T-helper 22 cell (primary cell): ENCODE data around the gene RPL41.
"Not testable (repeated sequence)": the region's sequence is repeated elsewhere in the genome, so short reads cannot be mapped to it uniquely, and the experiment has no call there.

Experiments used
- DNase-seq: peaks from one replicate; pipeline ENCODE4 v3.0.0-alpha.2; 2020; ENCODE audit warnings: low read depth

The RPL41 gene

DNA sequence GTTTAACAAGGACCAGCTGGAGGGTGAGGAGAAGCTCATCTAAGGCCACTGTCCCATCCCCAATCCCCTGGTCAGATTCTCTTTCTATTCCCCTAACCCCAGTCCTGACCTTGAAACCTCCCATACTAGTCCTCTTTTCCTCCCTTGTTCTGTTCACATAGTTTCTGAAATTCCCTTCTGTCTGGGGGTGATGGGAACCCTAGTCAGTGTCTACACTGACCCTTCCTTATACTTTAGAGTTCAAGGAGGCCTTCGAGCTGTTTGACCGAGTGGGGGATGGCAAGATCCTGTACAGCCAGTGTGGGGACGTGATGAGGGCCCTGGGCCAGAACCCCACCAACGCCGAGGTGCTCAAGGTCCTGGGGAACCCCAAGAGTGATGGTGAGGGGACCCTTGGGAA is 38.4 kb downstream of the RPL41 start:
- DNase-seq = no peak

DNA sequence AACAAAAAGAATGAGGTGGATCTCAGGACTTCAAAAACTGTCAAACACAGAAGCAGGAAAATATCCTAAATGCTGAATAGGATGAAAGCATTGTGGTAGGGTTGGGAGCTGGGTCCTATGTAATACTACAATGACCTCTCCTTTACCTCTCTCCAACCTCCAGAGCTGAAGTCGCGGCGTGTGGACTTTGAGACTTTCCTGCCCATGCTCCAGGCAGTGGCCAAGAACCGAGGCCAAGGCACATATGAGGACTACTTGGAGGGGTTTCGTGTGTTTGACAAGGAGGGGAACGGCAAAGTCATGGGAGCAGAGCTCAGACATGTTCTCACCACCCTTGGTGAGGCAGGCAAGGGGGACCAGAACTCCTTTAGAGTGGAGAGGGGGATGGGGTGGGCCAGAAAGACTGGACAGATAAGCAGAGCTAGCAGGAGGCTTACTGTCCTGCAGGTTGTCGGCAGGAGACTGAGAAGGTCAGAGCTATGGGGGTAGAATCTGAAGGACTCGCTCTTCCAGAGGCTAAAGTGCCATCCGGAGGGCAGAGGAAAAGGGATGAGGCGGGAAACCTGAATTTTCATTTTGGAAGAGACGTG is 38.9 kb downstream of the RPL41 start:
- DNase-seq = no peak

DNA sequence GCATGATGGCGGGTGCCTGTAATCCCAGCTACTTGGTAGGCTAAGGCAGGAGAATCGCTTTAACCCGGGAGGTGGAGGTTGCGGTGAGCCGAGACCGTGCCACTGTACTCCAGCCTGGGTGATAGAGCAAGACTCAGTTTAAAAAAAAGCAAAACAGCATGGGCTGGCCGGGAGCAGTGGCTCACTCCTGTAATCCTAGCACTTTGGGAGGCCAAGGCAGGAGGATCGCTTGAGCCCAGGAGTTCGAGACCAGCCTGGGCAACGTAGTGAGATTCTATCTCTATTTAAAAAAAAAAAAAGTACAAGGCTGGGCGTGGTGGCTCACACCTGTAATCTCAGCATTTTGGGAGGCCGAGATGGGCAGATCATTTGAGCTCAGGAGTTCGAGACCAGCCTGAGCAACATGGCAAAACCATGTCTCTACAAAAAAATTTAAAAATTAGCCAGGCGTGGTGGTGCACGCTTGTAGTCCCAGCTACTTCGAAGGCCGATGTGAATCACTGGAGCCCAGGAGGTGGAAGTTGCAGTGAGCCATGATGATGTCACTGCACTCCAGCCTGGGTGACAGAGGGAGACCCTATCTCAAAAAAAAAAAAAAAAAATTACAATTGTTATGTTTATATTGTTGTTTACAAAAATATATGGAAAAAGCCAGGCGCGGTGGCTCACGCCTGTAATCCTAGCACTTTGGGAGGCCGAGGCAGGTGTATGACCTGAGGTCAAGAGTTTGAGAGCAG is 40.2 kb downstream of the RPL41 start:
- not testable (repeated sequence) for DNase-seq

- no peak for DNase-seq
Measured at GRCh38 chr12:56157201-56158028, 41.0 kb downstream of the RPL41 start.

DNA sequence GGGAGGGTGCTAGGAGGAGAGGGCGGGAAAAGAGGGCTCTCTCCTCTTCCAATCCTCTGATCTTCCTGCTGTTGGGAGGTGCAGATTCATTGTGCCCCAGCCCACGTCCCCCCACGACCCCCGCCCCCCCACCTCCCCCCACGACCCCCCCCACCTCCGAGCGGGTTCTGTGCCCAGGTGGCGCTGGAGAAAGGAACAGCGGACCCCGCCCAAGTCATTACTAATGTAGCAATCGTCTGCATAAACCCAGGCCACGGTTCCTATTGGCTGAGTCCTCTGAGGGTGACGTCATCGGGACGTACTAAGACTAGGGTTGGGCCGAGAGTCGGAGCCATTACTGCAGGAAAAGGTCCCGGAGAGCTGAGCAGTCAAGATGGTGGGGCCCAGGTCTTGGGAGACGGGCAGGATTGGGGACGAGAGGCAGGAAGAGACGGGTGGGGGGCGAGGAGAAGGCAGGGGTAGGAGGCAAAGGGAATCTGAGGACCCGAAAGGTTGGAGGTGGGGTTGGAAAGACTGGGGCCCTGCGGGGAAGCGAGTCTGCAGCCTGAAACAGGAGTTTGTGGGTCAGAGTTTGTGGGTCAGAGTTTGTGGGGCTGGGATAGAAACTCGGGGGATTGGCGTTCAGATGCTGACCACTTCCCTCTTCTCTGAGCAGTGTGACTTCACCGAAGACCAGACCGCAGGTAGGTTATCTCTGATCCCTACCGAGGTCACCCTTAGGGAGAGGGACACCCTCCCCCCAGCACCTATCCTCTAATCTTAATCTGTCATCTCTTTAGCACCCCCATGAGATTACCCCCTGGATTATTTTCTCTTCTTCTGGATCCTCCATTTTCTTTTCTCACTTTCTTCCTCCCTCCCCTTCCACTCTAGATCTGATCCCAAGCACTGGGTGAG is 41.8 kb downstream of the RPL41 start, which contains the start of gene MYL6:
TSS of gene MYL6 (plus strand) at position 331 of the 897 bp plus-strand sequence. CDS start at position 374, 43 bp downstream.
- peak; percentile 90 for DNase-seq

DNA sequence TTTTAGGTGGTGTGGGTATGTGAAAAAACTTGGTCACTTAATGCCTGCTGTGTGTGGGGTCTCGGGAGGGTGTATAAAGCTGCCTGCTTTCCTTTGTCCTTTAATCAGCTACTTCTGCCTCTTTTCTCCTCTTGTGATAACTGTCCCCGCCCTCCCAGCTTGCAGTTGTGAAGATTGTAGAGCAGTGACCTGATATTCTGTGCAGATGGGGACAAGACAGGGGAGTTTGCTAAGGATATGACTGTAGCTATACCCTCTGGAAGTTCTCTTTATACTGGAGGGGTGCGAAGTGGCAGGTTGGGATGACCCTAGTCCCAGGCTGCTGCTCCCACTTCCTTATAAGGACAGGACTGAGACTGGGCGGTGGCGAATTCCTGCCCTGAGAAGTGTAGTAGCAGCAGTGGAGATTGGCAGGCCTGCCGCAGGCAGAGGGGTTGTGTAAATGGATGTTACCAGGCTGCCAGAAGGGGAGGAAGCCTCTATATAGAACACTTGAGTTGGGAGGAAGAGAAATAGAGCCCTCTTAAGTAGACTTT is 42.6 kb downstream of the RPL41 start:
- no peak for DNase-seq

DNA sequence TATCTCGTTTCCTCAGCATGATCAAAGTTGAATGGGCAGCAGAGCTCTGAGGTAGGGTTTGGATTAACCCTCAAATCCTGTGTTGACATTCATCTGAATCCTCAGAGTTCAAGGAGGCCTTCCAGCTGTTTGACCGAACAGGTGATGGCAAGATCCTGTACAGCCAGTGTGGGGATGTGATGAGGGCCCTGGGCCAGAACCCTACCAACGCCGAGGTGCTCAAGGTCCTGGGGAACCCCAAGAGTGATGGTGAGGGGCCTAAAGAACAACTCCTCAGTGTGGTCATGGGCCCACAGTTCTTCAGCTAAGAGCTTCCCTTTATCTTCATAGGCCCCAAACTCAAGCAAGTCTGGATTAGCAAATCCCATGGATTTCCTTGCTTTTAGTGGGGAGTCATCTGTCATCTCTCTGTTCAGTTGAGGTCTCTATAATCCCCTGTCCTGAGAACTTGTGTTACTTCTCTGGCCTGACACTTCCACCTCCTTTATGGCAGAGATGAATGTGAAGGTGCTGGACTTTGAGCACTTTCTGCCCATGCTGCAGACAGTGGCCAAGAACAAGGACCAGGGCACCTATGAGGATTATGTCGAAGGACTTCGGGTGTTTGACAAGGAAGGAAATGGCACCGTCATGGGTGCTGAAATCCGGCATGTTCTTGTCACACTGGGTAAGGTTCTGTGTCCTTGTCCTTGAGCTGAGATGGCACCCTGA is 43.2 kb downstream of the RPL41 start:
- no peak for DNase-seq

DNA sequence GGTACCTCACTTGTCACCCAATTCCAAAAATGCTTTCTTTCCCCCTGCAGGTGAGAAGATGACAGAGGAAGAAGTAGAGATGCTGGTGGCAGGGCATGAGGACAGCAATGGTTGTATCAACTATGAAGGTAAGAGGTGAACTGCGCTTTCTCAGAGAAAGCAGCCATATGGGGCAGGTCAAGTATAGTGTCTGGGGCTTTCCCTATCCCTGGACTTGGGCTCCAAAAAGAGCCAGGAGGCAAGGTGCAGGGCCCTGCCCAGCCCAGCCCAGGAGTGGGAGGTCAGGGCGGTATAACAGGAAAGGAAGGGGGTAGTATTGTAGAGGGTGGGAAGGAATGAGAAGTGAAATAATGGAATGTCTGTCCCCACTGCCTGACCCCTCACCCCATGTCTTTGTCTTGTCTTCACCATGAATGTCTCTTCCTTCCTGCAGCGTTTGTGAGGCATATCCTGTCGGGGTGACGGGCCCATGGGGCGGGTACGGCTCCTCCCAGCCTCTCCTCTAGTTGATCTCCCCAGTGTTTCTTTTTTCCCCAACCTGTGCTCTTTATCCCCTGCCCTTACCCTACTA is 43.8 kb downstream of the RPL41 start:
- DNase-seq = peak; percentile 56

- DNase-seq = no peak
Measured at GRCh38 chr12:56160894-56161689, 44.7 kb downstream of the RPL41 start.

- DNase-seq = no peak
Measured at GRCh38 chr12:56161690-56162351, 45.4 kb downstream of the RPL41 start.

GRCh38 chr12:56162468-56163290 is 46.2 kb downstream of the RPL41 start:
- DNase-seq = no peak

GRCh38 chr12:56163533-56164344 is 47.3 kb downstream of the RPL41 start:
- no peak for DNase-seq

DNA sequence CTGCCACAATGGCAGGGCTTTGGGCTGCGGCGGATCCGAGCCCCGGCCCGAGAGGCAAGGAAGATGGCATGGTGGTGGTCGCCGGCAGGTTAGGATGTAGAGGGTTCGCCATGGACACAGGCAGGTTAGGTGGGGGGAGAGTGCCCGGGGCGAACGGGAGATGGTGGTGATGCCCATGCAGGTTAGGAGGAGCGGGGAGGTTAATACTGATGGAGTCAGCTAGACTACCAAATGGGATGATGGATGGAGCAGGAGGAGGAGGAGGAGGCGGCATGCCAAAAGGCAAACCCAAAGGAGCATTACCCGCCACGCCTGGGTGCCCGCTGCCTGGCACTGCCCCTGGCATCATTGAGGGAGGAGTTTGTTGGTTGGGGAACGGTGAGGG is 47.9 kb downstream of the RPL41 start:
- no peak for DNase-seq

DNA sequence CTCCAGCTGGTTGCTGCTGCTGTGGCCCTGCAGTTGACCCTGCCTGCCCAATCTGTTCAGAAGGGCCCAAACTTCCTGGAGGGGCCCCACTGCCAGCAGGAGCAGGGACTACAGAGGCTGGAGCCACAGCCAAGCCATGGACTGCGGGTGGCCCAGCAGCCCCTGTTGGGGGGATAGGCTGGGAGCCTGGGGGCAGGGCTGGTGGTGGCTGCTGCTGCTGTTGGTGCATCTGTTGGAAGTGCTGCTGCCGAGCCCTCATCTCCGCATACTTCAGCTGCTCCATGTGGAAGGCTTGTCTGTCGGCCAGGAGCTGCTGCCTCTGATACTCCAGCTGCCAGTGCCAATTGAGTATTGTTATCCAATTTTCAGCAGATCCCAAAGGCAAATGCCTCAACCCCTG is 48.9 kb downstream of the RPL41 start:
- no peak for DNase-seq
